Ovary (tissue), 3 donors: ENCODE results near the gene BLOC1S3.

ENCODE experiments used
- CTCF ChIP-seq, 3 donors: fragments of 450-650 bp in 2 of 3; fragments of 200-600 bp in 1 of 3; IDR thresholded peaks; one replicate each; pipeline versions ENCODE4 v1.5.1 to v1.8.0; 2016 to 2022; ENCODE audit warnings: antibody characterized with exemption in 3 of 3, mild to moderate bottlenecking in 1 of 3
- POLR2A ChIP-seq: fragments of 450-650 bp; IDR thresholded peaks from one replicate; pipeline ENCODE4 v1.6.1; 2017; ENCODE audit warnings: antibody characterized with exemption, mild to moderate bottlenecking, moderate library complexity
- donor health status: DM: no; HTN: no; CAD: no.

- TF ChIP-seq CTCF (IDR thresholded peaks at IDR 0.05) (no peak), POLR2A (no peak)
Observed at GRCh38 chr19:45172611-45173208, 5.9 kb upstream of the BLOC1S3 start.
